BLaER1 (cell line): ENCODE data around the gene LRCH2.
"Not testable (repeated sequence)": the region's sequence is repeated elsewhere in the genome, so short reads cannot be mapped to it uniquely, and the experiment has no call there.

Experiments used
- H3K27ac ChIP-seq: shearing (Covaris generic); formaldehyde crosslinking; 2 replicates; pipeline ENCODE4 v1.8.1; 2022
- H3K27me3 ChIP-seq: shearing (Covaris generic); formaldehyde crosslinking; 2 replicates; pipeline ENCODE4 v1.8.1; 2022
- H3K36me3 ChIP-seq: shearing (Covaris generic); formaldehyde crosslinking; 2 replicates; pipeline ENCODE4 v1.8.1; 2022
- H3K4me1 ChIP-seq: shearing (Covaris generic); formaldehyde crosslinking; 2 replicates; pipeline ENCODE4 v1.8.1; 2022
- H3K4me2 ChIP-seq: shearing (Covaris generic); formaldehyde crosslinking; 2 replicates; pipeline ENCODE4 v1.8.1; 2022
- H3K4me3 ChIP-seq: shearing (Covaris generic); formaldehyde crosslinking; 2 replicates; pipeline ENCODE4 v1.8.1; 2022
- H3K9ac ChIP-seq: shearing (Covaris generic); formaldehyde crosslinking; 2 replicates; pipeline ENCODE4 v1.8.1; 2022
- H3K9me3 ChIP-seq: shearing (Covaris generic); formaldehyde crosslinking; 2 replicates; pipeline ENCODE4 v1.8.1; 2022
- H4K20me1 ChIP-seq: shearing (Covaris generic); formaldehyde crosslinking; 2 replicates; pipeline ENCODE4 v1.8.1; 2022
- Cebpa-rat ChIP-seq: shearing (Covaris generic); IDR thresholded peaks from 2 replicates; pipeline ENCODE4 v1.8.1; 2022

Gene LRCH2

DNA sequence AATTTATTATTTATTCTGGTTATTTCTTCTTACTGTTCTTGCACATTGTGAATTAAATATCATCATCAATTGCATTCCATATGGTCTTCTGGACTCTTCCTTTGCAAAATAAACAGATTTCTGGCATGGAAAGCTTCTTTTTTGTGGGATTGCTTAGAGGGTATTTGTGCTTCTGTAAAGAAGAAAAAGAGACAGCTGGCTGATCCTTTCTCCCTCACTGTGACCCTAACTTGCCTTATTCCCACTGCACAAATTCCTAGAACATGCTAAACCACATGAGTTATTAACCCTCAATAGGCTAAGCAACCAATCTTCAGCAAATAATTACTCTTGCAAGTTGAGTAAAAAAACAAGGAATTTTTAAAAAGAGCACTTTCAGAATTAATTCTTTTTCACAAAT is 23.8 kb upstream of the LRCH2 start:
- no peak overlapping the region for H3K27ac ChIP-seq
- H3K27me3 ChIP-seq: peaks cover 83% of the 10 kb centered on the region
- no peaks in the 10 kb centered on the region for H3K4me1 ChIP-seq
- H4K20me1 ChIP-seq: peaks cover 6% of the 10 kb centered on the region; the same call in 1 of the 2 replicates
- TF ChIP-seq Cebpa-rat: no peak
- H3K9me3 ChIP-seq: no peaks in the 10 kb centered on the region
- H3K4me2 ChIP-seq: no peak overlapping the region
- H3K36me3 ChIP-seq: no peaks in the 10 kb centered on the region
- no peak overlapping the region for H3K4me3 ChIP-seq
- H3K9ac ChIP-seq: no peak overlapping the region

DNA sequence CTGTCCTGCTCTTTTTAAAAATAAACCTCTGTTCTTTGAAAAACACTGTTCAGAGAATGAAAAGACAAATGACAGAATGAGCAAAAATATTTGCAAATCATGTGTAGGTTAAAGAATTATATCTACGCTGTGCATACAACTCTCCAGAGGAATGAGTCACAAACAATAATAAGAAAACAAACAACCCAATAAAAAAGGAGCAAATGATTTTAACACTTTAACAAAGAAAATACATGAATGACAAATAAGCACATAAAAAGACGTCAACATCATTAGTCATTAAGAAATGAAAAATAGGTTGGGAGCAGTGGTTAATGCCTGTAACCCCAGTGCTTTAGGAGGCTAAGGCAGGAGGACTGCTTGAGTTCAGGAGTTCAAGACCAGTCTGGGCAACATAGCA is 21.1 kb upstream of the LRCH2 start:
- no peak for TF ChIP-seq Cebpa-rat
- H3K9ac ChIP-seq: no peak overlapping the region
- peaks cover 85% of the 10 kb centered on the region for H3K27me3 ChIP-seq
- no peaks in the 10 kb centered on the region for H3K4me1 ChIP-seq
- no peaks in the 10 kb centered on the region for H3K36me3 ChIP-seq
- H3K4me3 ChIP-seq: no peak overlapping the region
- no peaks in the 10 kb centered on the region for H3K9me3 ChIP-seq
- no peak overlapping the region for H3K27ac ChIP-seq
- H4K20me1 ChIP-seq: peaks cover 6% of the 10 kb centered on the region; the same call in 1 of the 2 replicates
- H3K4me2 ChIP-seq: no peak overlapping the region

DNA sequence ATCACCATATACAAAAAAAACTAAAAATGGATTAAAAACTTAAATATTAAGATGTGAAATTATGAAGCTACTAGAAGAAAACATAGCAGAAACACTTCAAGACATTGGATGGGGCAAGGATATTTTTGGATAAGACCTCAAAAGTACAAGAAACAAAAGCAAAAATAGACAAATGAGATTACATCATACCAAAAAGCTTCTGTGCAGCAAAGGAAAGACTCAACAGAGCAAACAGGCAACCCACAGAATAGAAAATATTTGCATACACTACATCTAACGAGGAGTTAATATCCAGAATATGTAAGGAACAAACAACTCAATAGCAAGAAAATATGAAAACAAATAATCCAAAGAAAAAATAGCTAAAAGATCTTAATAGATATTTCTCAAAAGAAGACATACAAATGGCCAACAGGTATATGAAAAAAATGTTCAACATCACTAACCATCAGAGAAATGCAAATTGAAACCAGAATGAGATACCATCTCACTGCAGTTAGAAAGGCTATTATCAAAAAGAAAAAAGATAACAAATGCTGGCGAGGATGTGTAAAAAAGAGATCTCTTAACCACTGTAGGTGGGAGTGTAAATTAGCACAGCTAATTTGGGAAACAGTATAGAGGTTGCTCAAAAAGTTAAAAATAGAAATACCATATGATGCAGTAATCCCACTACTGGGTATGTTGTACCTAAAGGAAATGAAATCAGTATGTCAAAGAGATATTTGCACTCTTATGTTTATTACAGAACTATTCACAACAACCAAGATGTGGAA is 17.8 kb upstream of the LRCH2 start:
- no peak overlapping the region for H3K4me3 ChIP-seq
- H3K27ac ChIP-seq: no peak overlapping the region
- no peaks in the 10 kb centered on the region for H4K20me1 ChIP-seq
- no peaks in the 10 kb centered on the region for H3K9me3 ChIP-seq
- H3K9ac ChIP-seq: no peak overlapping the region
- no peaks in the 10 kb centered on the region for H3K4me1 ChIP-seq
- H3K36me3 ChIP-seq: no peaks in the 10 kb centered on the region
- no peak overlapping the region for H3K4me2 ChIP-seq
- no peak for TF ChIP-seq Cebpa-rat
- peaks cover 80% of the 10 kb centered on the region for H3K27me3 ChIP-seq

DNA sequence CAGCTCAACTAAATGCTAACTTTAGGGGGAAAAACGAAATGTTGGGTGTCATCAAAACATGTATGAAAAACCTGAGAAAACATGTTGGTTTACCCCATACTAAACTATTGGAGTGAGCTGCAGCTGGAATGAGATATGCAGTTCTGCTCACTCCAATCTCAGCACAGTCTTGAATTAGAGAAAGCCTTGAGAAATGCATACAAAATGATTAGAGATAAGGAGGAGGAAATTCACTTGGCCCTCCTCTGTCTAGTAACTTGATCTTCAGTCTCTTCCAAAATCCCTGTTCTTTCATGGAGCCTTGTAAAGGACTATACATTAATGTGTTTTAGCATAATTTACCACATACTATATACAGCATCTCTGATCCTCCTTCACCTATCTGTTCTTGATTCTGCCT is 3.2 kb upstream of the LRCH2 start:
- no peak overlapping the region for H3K9ac ChIP-seq
- TF ChIP-seq Cebpa-rat: no peak
- H3K27me3 ChIP-seq: peaks cover 62% of the 10 kb centered on the region
- no peaks in the 10 kb centered on the region for H3K36me3 ChIP-seq
- H3K4me2 ChIP-seq: no peak overlapping the region
- H3K4me3 ChIP-seq: no peak overlapping the region
- no peaks in the 10 kb centered on the region for H4K20me1 ChIP-seq
- H3K4me1 ChIP-seq: no peaks in the 10 kb centered on the region
- peaks cover 4% of the 10 kb centered on the region; the same call in 1 of the 2 replicates for H3K9me3 ChIP-seq
- no peak overlapping the region for H3K27ac ChIP-seq

DNA sequence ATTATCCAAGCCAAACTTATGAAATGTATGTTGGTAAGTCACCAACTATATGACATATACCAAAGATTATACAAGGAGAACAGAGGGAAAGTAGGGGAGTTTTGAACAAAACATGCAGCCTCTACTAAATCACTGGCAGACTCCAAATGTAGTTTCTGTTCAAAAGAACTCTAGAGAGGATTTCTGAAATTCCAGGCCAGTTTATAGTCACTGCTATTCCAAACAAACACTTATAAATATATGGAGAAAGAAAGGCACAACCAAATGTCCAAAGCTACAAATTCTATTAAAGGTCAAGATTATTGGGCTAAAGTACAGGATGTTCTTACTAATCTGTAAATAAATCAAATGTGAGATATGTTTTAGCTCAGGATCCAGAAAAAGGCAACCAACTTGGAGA is 2.7 kb upstream of the LRCH2 start:
- no peak overlapping the region for H3K4me2 ChIP-seq

DNA sequence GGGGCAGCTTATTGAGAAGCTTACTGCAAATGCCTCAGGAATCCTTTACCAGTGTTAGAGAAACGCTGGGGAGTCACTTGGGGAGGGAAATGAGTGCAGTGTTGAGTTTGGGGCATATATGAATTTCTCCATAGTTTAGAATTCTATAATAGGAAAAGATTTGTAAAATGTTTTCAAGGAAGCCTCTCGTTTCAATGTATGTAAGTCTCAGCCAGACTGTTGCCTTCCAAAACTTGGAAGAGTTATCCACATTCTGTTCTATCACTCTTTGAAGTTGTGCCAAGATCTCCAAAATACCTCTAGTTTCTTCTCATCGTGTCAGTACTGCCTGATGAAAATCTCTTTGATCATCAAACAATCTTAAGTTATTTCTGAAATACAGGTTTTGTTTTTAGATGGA is 565 bp upstream of the LRCH2 start:
- no peak for TF ChIP-seq Cebpa-rat
- Histone ChIP-seq H3K4me1 (no peaks in the 10 kb centered on the region), H4K20me1 (no peaks in the 10 kb centered on the region; the same call in 1 of the 2 replicates), H3K4me2 (no peak overlapping the region), H3K4me3 (no peak overlapping the region), H3K9me3 (no peaks in the 10 kb centered on the region), H3K27ac (no peak overlapping the region), H3K27me3 (peaks cover 84% of the 10 kb centered on the region), H3K36me3 (no peaks in the 10 kb centered on the region), H3K9ac (no peak overlapping the region)

More for the DNA sequence above, 2.7 kb upstream of the LRCH2 start:
- no peaks in the 10 kb centered on the region for H3K36me3 ChIP-seq
- H3K4me1 ChIP-seq: no peaks in the 10 kb centered on the region
- H3K9ac ChIP-seq: no peak overlapping the region
- no peak overlapping the region for H3K27ac ChIP-seq
- H4K20me1 ChIP-seq: no peaks in the 10 kb centered on the region
- H3K4me3 ChIP-seq: no peak overlapping the region
- TF ChIP-seq Cebpa-rat: no peak
- peaks cover 67% of the 10 kb centered on the region for H3K27me3 ChIP-seq
- peaks cover 4% of the 10 kb centered on the region; the same call in 1 of the 2 replicates for H3K9me3 ChIP-seq

DNA sequence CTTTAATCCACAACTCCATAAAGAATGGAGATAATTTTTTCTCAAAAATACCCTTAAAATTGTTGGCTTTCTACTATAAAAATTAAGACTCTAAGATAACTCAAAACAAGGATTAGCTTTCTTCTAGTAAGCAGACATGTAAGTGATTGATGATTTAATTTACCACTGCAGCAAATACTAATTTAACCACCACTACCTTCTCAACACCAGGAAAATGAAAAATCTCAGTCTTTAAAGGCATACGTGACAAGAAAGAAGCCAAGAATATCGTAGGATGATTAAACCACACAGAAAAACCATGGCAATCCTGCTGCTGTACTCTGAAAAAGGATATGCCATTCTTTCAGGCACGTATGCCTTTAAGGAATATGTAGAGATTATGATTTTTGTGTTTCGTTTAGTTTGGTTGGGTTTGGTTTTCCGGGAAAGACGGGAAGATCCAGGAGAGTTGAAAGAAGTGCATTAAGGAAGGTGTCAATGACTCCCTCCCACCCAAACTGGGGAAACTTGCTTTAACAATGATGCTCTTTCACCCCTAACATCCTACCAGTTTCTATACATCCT is 881 bp downstream of the LRCH2 start:
- no peak overlapping the region for H3K4me3 ChIP-seq
- H3K9me3 ChIP-seq: no peaks in the 10 kb centered on the region
- no peak for TF ChIP-seq Cebpa-rat
- no peaks in the 10 kb centered on the region for H3K4me1 ChIP-seq
- H3K4me2 ChIP-seq: no peak overlapping the region
- no peaks in the 10 kb centered on the region for H3K36me3 ChIP-seq
- H4K20me1 ChIP-seq: no peaks in the 10 kb centered on the region; the same call in 1 of the 2 replicates
- H3K27me3 ChIP-seq: peaks cover 81% of the 10 kb centered on the region
- H3K9ac ChIP-seq: no peak overlapping the region
- no peak overlapping the region for H3K27ac ChIP-seq

DNA sequence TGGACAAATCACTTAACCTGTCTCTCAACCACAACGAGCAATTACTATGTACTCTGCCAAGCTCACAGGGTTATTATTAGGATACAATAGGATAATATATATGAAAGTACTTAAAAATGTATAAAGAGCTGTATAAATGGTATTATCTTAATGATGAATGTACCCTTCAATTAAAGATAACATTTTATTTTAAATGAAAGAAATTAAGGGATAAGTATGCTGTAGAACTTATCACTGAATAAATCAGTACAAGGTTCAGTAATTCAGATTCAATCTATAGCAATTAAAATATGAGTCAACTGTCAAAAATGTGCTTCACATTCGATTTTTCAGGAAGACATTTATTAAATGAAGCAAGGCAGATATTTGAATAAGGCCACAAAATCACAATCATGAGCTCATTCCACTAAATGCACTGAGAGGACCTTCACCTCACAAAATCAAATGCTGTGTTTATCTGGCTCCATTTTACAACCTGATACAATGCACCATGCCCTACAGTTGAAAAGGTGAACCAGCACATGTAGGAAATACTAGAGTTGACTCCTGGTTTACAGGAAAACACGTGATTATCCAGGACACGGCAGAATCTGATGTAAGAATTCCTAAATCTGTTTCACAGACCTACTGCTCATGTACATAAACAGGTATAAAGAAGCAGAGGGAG is 4.4 kb downstream of the LRCH2 start:
- H3K9me3 ChIP-seq: no peaks in the 10 kb centered on the region
- no peak overlapping the region for H3K27ac ChIP-seq
- no peak overlapping the region for H3K4me2 ChIP-seq
- H3K36me3 ChIP-seq: no peaks in the 10 kb centered on the region
- H3K4me3 ChIP-seq: no peak overlapping the region
- H3K27me3 ChIP-seq: peaks cover 72% of the 10 kb centered on the region
- H3K4me1 ChIP-seq: no peaks in the 10 kb centered on the region
- no peak for TF ChIP-seq Cebpa-rat
- H3K9ac ChIP-seq: no peak overlapping the region
- H4K20me1 ChIP-seq: no peaks in the 10 kb centered on the region; the same call in 1 of the 2 replicates

DNA sequence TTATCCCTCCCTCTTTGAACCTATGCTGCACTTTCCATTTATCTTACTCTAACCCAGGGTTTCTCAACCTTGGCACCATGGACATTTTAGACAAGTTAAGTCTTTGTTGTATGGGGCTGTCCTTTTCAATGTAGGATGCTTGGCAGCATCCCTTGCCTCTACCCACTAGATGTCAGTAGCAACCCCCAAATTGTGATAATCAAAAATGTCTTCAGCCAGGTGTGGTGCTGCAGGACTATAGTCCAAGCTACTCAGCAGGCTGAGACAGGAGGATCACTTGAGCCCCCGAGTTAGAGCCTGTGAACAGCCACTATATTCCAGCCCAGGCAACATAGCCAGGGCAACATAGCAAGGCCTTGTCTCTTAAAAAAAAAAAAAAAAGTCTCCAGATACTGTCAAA is 7.0 kb downstream of the LRCH2 start:
- Histone ChIP-seq H3K4me1 (no peaks in the 10 kb centered on the region), H4K20me1 (no peaks in the 10 kb centered on the region; the same call in 1 of the 2 replicates), H3K4me2 (no peak overlapping the region), H3K27ac (no peak overlapping the region), H3K27me3 (peaks cover 73% of the 10 kb centered on the region), H3K9ac (no peak overlapping the region), H3K4me3 (no peak overlapping the region), H3K9me3 (no peaks in the 10 kb centered on the region), H3K36me3 (no peaks in the 10 kb centered on the region)
- no peak for TF ChIP-seq Cebpa-rat

DNA sequence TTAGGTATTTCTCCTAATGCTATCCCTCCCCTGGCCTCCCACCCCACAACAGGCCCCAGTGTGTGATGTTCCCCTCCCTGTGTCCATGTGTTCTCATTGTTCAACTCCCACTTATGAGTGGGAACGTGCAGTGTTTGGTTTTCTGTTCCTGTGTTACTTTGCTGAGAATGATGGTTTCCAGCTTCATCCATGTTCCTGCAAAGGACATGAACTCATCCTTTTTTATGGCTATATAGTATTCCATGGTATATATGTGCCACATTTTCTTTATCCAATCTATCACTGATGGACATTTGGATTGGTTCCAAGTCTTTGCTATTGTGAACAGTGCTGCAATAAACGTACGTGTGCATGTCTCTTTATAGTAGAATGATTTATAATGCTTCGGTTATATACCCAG is 16.6 kb downstream of the LRCH2 start:
- H3K9ac ChIP-seq, H3K36me3 ChIP-seq, H3K4me3 ChIP-seq, H3K4me1 ChIP-seq, H3K9me3 ChIP-seq, H3K4me2 ChIP-seq, H3K27ac ChIP-seq, H4K20me1 ChIP-seq: not testable (repeated sequence)
- H3K27me3 ChIP-seq: peaks cover 74% of the 10 kb centered on the region
